Measurements from ENCODE around the gene FBXL20. TPM values are rescaled to one million over a fixed set of nuclear protein-coding genes. Genes with fewer than 3 reads are reported as not detected.

Gene FBXL20
- total RNA-seq, 1 experiment from 2014 or later = 17.2 TPM

DNA sequence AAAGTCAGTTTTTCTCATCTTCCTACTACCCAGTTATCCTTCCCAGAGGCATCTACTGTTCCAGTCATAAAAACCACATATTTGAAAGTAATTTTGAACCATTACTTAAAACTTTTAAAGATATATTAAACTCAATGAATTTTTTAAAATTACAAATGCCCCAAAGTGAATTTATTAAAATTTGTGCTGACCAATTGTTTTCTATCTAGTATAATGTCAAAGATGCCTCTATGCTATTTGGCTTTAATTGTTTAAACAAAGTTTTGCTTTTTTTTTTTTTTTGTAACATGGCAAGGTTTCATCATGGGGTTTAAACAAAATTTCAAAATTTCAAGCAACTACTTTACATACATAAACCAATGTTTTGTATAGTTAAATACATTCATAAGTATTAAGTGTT is 60.7 kb downstream of the FBXL20 start (continued):
- TF ChIP-seq, protein P1, sequence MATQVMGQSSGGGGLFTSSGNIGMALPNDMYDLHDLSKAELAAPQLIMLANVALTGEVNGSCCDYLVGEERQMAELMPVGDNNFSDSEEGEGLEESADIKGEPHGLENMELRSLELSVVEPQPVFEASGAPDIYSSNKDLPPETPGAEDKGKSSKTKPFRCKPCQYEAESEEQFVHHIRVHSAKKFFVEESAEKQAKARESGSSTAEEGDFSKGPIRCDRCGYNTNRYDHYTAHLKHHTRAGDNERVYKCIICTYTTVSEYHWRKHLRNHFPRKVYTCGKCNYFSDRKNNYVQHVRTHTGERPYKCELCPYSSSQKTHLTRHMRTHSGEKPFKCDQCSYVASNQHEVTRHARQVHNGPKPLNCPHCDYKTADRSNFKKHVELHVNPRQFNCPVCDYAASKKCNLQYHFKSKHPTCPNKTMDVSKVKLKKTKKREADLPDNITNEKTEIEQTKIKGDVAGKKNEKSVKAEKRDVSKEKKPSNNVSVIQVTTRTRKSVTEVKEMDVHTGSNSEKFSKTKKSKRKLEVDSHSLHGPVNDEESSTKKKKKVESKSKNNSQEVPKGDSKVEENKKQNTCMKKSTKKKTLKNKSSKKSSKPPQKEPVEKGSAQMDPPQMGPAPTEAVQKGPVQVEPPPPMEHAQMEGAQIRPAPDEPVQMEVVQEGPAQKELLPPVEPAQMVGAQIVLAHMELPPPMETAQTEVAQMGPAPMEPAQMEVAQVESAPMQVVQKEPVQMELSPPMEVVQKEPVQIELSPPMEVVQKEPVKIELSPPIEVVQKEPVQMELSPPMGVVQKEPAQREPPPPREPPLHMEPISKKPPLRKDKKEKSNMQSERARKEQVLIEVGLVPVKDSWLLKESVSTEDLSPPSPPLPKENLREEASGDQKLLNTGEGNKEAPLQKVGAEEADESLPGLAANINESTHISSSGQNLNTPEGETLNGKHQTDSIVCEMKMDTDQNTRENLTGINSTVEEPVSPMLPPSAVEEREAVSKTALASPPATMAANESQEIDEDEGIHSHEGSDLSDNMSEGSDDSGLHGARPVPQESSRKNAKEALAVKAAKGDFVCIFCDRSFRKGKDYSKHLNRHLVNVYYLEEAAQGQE (IDR thresholded peaks at IDR 0.05; ENCODE audit: low read depth) = no peak
- no peak for TF ChIP-seq TCF7L2 (IDR thresholded peaks at IDR 0.05; ENCODE audit: borderline replicate concordance, extremely low read depth, insufficient read depth, insufficient read length)
- no peak for TF ChIP-seq ZFX (IDR thresholded peaks at IDR 0.05)
- no peak for TF ChIP-seq POLR2A (IDR thresholded peaks at IDR 0.05; ENCODE audit: borderline replicate concordance, extremely low read depth, insufficient read depth, insufficient read length)
- TF ChIP-seq EGR1 (IDR thresholded peaks at IDR 0.05; ENCODE audit: low read depth) = no peak
- TF ChIP-seq YY1 (IDR thresholded peaks at IDR 0.05; ENCODE audit: extremely low read depth, insufficient replicate concordance, low read depth, low read length) = no peak
- TF ChIP-seq EZH2 (IDR thresholded peaks at IDR 0.05) = no peak
- no peak for TF ChIP-seq ZNF274 (IDR thresholded peaks at IDR 0.05; ENCODE audit: low read depth, low read length)
- TF ChIP-seq SP1 (IDR thresholded peaks at IDR 0.05; ENCODE audit: low read depth) = no peak

GRCh38 chr17:39339272-39339671 is 62.2 kb downstream of the FBXL20 start:
- TF ChIP-seq, protein P1 (IDR thresholded peaks at IDR 0.05; ENCODE audit: low read depth) = no peak
- no peak for TF ChIP-seq ZNF274 (IDR thresholded peaks at IDR 0.05; ENCODE audit: low read depth, low read length)
- TF ChIP-seq EZH2 (IDR thresholded peaks at IDR 0.05) = no peak
- TF ChIP-seq ELF1 (IDR thresholded peaks at IDR 0.05; ENCODE audit: borderline replicate concordance, low read depth) = no peak
- TF ChIP-seq RAD21 (IDR thresholded peaks at IDR 0.05; ENCODE audit: low read depth) = no peak
- no peak for TF ChIP-seq TCF7L2 (IDR thresholded peaks at IDR 0.05; ENCODE audit: borderline replicate concordance, extremely low read depth, insufficient read depth, insufficient read length)
- no peak for TF ChIP-seq POLR2A (IDR thresholded peaks at IDR 0.05; ENCODE audit: borderline replicate concordance, extremely low read depth, insufficient read depth, insufficient read length)
- no peak for TF ChIP-seq SP1 (IDR thresholded peaks at IDR 0.05; ENCODE audit: low read depth)
- TF ChIP-seq CEBPB (IDR thresholded peaks at IDR 0.05; ENCODE audit: low read depth) = no peak
- no peak for TF ChIP-seq ATF3 (IDR thresholded peaks at IDR 0.05)
- no peak for TF ChIP-seq EZH2phosphoT487 (IDR thresholded peaks at IDR 0.05; ENCODE audit: borderline replicate concordance)
- no peak for TF ChIP-seq CTCF (IDR thresholded peaks at IDR 0.05 in 2 of 3, conservative IDR thresholded peaks at IDR 0.05 in 1 of 3; ENCODE audit: borderline replicate concordance in 1 of 3, insufficient read depth in 1 of 3, low read depth in 2 of 3, low read length in 2 of 3)
- no peak overlapping the region for H3K4me3 ChIP-seq (replicated peaks in 1 of 2; ENCODE audit: low read depth in 1 of 2, low read length in 2 of 2)
- no peaks in the 10 kb centered on the region for H3K4me1 ChIP-seq (ENCODE audit: control insufficient read depth in 1 of 2, insufficient read depth in 2 of 2, low read length in 2 of 2)
- H3K27ac ChIP-seq (ENCODE audit: low read depth, low read length) = no peak overlapping the region
- POLR2A ChIA-PET = no interaction called here
- intact Hi-C loops (cut with micrococcal nuclease) = no loop called here
- CTCF ChIA-PET = no interaction called here
- no peak overlapping the region for H2AFZ ChIP-seq (ENCODE audit: low read depth, low read length, poor library complexity, severe bottlenecking)
- H3K27me3 ChIP-seq (ENCODE audit: insufficient read depth, low read length) = no peaks in the 10 kb centered on the region
- H4K20me1 ChIP-seq (ENCODE audit: insufficient read depth) = no peaks in the 10 kb centered on the region
- RAD21 ChIA-PET (ENCODE audit: low non-redundant PET in 1 of 2, low total read pairs in 2 of 2, uncharacterized antibody in 2 of 2, unreplicated experiment in 2 of 2) = no interaction called here
- H3K9ac ChIP-seq (ENCODE audit: low read length) = no peak overlapping the region
- BruUV-seq (replicated peaks) = no TSS peak
- H3K4me2 ChIP-seq (ENCODE audit: low read length) = no peak overlapping the region
- no peaks in the 10 kb centered on the region for H3K36me3 ChIP-seq (ENCODE audit: control insufficient read depth in 1 of 2, insufficient read depth in 2 of 2, low read length in 2 of 2)
- no peaks in the 10 kb centered on the region for H3K9me2 ChIP-seq (ENCODE audit: insufficient read depth)
- no peaks in the 10 kb centered on the region for H3K9me3 ChIP-seq (ENCODE audit: control insufficient read depth in 1 of 2, insufficient read depth in 1 of 2, low read depth in 1 of 2, low read length in 2 of 2)
- DNase-seq (ENCODE audit: low read depth, low spot score) (no peak), ATAC-seq (no peak)
- no peaks in the 10 kb centered on the region for H3K79me2 ChIP-seq (ENCODE audit: insufficient read depth, low read length)

All from HCT116 (cell line).